ENCODE results near the gene C10orf95. TPM values are rescaled to one million over a fixed set of nuclear protein-coding genes. Genes with fewer than 3 reads are reported as not detected.

The C10orf95 gene
- total RNA-seq, 1 experiment from 2014 or later: not detected

DNA sequence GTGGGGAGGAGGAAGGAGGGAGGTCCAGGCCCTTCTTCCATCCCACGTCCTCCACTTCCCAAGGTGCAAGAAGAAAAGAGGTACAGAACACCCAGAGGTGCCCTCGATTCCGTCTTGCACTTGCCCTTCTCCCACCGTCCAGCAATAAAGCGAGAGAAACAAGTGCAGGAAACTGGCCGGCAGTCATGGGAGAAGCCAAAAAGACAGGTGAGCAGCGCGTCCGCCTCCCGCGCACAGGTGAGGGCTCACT lies 1.3 kb downstream of the C10orf95 start:
- in situ Hi-C loops (cut with HindIII; ENCODE audit: low pct_unique_long_range_greater_than_20kb, low sequenced_read_pairs): no loop called here
- DNase-seq (ENCODE audit: low read depth, low spot score): no peak

DNA sequence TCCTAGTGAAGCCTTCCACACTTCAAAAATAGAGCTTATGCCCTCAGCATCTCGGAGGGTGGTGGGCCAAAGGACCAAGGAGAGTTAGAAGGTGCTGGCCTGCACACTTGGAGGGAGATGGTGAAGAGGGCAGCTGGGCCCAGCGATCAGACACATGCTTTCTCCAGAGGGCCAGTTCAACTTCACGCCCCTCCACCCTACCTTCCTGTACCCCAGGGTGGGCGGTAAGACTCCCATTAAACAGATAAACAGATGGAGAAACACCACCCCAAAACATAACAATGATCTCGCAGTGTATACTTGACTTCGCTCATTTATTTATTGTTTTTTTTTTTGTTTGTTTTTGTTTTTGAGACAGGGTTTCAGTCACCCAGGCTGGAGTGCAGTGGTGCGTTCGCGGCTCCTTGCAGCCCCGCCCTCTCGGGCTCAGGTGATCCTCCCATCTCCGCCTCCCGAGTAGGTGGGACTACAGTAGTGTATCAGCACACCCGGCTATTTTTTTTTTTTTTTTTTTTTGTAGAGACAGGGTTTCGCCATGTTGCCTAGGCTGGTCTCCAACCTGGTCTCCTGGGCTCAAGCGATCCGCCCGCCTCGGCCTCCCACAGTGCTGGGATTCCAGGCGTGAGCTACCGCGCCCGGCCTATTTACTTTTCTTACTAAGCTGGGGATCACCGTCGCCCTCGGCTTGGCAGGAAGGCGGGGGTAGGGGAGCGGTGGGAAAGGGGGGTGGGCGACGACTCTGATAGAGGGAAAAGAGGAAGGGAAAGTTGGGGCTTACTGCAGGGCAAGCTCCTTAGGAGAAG lies 1.8 kb downstream of the C10orf95 start:
- in situ Hi-C loops (cut with HindIII; ENCODE audit: low pct_unique_long_range_greater_than_20kb, low sequenced_read_pairs): no loop called here
- DNase-seq (ENCODE audit: low read depth, low spot score): peak; percentile 78

DNA sequence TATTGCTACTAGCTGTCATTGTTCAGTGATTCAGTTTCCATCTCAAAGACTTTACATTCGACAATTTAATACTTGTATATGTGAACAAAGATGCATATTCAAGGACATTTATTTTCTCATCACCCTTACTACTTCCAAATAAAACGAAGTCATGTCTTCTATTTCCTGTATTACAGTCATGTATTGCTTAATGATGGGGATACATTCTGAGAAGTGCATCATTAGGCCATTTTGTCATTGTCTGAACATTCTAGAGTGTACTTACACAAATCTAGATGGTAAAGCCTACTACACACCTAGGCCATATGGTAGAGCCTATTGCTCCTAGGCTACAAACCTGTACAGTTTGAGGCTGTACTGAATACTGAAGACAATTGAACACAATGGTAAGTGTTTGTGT lies 6.5 kb downstream of the C10orf95 start:
- no peak for DNase-seq (ENCODE audit: low read depth, low spot score)
- in situ Hi-C loops (cut with HindIII; ENCODE audit: low pct_unique_long_range_greater_than_20kb, low sequenced_read_pairs): no loop called here

DNA sequence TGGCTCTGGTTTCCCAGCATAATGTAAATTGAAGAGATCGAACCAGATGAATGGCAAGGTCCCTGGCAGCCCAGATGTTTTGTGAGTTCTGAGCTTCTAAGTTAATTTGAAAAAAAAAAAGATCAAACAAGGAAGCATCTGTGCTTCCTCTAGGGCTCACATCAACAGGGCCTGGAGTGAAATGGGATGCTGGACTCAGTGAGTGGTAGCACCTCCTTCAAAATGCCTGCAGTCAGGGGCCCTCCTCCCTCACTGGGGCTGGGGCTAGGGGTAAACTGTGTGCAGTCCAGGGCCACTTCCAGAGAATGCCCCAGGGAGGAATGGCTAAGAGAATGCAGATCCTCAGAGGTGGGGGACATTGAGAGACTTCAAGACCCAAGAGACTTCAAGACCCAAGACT lies 13.0 kb downstream of the C10orf95 start:
- in situ Hi-C loops (cut with HindIII; ENCODE audit: low pct_unique_long_range_greater_than_20kb, low sequenced_read_pairs): no loop called here
- no peak for DNase-seq (ENCODE audit: low read depth, low spot score)

DNA sequence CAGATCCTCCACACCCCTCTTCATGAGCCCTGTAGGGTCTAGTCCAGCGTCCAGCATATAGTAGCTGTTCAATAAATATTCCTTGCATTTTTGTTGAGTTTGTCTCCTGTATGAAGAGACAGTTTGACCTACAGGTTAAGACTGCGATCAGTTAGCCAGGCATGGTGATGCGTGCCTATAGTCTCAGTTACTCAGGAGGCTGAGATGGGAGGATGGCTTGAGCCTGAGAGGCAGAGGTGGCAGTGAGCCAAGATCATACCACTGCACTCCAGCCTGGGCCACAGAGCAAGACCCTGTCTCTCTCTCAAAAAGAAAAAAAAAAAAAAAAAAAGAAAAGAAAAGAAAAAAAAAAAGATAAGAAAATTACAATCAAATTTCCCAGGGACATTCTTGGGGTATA lies 13.8 kb downstream of the C10orf95 start:
- no peak for DNase-seq (ENCODE audit: low read depth, low spot score)
- in situ Hi-C loops (cut with HindIII; ENCODE audit: low pct_unique_long_range_greater_than_20kb, low sequenced_read_pairs): no loop called here

DNA sequence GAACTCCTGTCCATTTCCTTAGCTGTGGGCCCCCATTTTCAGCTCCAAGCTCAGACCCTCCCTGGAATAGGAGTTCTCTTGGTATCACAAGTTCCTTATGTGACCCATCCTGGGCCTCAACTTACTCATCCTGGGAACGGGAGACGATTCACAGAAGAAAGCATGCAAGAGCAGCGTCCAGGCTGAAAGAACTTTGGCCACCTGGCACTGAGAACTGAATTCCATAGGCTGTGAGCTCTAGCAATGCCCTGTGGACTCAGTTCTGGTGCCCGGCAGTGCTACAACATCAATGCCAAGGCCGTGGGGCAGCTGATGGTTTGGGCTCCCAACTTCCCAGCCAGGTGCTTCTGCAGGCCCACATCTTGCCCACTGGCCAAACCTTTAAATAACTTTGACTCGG lies 15.0 kb downstream of the C10orf95 start:
- DNase-seq (ENCODE audit: low read depth, low spot score): no peak
- in situ Hi-C loops (cut with HindIII; ENCODE audit: low pct_unique_long_range_greater_than_20kb, low sequenced_read_pairs): no loop called here

DNA sequence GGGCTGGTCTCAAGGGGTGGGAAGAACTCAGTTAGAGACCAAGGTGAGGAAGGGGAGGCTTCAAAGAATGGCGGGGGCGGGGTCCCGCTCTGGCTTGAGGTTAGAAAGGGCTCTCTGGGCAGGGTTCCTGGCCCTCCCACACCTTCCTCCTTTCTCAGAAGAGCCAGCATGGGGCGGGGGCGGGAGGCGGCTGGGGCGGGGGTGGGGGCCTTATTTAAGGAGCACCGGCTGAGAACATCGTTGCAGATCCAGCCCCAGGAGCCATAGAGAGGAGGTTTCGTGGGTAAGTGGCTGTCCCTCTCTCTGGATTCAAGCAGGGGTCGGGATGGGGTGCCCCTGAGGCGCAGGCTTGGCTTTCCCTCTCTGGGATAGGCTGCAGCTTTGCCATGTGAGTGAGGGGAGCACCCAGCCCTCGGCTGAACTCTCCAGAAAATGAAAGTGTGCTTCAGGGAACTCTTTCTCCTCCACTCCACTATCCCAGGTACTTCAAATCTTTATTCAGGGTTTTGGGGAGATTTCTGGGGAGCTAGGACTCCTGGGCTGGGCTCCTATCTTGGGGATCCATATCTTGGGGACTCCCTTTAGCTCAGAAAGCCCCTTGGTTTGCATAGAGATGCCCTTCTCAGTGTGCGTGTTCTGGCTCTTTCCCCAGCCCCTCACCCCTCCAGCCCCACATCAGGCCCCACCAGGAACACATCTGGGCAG lies 15.7 kb downstream of the C10orf95 start:
- DNase-seq (ENCODE audit: low read depth, low spot score): no peak
- in situ Hi-C loops (cut with HindIII; ENCODE audit: low pct_unique_long_range_greater_than_20kb, low sequenced_read_pairs): no loop called here

DNA sequence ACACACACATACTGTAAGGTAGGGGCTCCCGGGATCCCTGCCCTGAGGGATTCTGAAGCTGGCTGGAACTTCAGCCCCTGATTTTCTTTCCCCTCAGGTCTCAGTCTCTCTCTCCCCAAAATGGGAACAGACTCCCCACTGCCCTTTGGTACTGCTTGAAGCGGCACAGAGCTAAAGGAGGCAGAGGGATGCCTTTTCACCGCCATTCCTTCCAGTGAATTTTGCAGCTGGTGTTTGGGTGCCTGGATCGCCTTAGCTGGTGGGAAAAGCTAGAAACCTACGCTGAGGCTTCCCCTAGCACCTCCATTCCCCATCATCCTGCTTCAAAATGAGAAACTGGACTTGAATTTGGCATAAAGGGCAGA lies 16.2 kb downstream of the C10orf95 start:
- DNase-seq (ENCODE audit: low read depth, low spot score): no peak
- in situ Hi-C loops (cut with HindIII; ENCODE audit: low pct_unique_long_range_greater_than_20kb, low sequenced_read_pairs): no loop called here

DNA sequence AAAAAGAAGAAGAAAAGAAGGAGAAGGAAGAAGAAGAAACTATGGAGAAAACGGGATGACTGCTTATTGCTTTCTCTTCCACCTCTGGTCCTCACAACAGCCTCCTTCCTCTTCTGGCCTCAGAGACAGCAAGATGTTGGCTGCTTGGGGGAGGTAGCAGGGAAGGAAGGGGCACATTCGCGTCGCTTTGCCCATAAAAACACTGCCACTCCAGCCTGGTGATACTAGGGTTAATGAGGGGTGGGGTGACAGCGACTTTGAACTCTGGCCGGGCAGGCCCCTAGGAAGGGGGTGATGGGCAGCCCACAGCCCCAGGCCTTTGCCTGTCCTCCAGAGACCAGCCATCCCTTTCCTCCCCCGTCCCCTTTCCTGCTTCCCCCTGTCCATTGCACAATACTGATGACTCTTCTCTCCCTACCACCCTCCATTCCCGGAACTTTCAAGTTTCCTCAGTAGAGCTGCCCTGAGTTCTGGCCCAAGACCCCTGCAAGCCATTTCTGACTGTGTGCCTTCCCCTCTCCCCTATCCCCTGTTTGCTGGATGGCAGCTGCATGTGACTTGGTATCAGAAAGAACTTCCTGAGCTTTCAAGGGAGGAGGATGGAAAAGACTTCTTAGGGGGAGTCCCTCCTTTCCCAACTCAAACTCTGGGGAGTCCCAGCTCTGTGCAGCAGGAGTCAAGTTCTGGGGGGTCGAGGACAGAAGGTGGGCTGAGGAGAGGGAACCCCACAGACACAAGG lies 16.8 kb downstream of the C10orf95 start:
- in situ Hi-C loops (cut with HindIII; ENCODE audit: low pct_unique_long_range_greater_than_20kb, low sequenced_read_pairs): no loop called here
- no peak for DNase-seq (ENCODE audit: low read depth, low spot score)

DNA sequence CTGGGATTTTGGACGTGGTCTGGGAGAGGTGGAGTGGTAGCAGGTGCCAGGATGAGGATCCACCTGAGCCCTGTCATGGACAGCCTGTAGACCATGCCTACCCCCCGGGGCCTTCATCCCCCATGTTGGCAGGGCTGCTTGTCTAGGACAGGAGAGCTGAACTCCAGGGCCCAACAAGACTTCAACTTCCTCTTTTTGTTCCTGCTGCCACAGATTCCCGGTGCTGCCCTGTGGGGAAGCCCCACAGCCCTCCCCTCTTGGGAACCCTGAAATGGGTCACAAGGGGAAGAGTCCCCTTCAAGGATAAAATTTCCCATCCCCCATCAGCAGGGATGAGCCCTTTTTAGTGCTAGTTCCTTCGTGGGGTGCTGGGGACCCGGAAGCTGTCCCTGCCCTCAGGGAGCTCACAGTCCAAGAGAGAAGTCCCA lies 17.7 kb downstream of the C10orf95 start:
- DNase-seq (ENCODE audit: low read depth, low spot score): no peak
- in situ Hi-C loops (cut with HindIII; ENCODE audit: low pct_unique_long_range_greater_than_20kb, low sequenced_read_pairs): no loop called here

DNA sequence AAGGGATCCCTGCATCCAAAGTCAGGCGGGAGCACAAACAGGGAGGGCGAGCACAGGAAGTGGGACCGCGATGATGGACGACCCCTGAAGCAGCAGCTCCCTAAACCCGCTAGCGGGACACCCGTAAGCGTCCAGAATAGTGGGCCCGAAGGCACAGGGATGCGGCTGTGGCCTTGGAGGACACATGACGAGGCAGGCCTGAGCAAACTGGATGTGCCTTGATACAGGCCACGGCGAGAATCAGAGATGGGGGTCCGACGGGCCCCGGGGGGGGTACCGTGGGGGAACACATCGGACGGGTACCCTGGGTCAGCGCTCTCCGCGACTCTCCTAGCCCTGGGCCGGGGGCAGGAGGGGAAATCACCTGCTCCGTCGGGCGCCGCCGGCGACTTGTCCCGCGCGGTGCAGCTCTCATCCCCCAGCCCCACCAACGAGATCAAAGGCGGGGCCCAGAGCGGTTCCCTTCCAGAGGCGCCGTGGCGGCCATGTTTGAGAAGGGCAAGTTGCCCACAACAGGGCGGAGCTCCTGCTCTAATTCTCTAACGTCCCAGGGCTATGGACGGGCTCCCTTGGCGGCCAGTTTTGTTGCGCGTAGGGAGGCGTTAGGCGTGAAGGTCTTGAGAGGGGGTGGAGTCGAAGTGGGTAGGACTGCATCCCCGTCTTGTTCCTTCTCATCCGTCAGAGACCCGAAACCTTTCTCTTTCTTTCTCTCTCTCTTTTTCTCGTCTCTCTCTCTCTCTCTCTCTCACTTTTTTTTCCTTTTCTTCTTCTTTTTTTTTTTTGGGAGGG lies 19.0 kb downstream of the C10orf95 start, which contains the start of gene CUEDC2:
TSS of gene CUEDC2 (minus strand) at position 413 of the 789 bp plus-strand sequence. CDS start 7,386 bp downstream, outside the sequence.
- in situ Hi-C loops (cut with HindIII; ENCODE audit: low pct_unique_long_range_greater_than_20kb, low sequenced_read_pairs): no loop called here
- DNase-seq (ENCODE audit: low read depth, low spot score): peak; percentile 96

DNA sequence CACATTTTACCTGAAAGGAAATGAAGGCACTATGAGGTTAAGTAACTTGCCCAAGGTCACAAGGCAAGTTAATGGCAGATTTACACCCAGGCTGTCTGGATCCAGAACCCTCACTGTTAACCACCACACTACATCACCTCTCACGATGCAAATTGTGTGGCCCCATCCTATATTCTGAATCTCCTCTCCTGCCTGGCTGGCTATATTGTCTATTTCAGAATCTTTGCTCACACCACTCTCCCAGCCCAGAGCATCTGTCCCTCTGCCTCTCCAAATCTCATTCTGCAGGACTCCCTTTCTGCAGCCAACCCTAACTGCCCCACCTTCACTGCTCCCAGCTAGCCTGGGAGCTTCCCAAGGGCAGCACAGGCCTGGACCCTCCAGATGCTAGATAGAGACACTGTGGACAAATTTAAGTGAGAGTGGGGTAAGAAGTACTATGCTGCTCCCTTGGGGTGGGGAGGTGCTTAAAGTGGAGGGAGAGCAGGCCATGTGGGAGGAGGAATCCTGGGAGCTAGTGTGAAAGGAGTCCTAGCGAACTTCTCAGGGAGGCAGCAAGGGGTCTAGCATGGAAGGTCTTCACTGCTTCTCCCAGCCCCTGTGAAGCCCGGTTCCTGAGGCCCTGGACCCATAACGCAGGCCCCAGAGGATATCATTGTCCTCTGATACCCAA lies 19.8 kb downstream of the C10orf95 start:
- peak; percentile 29 for DNase-seq (ENCODE audit: low read depth, low spot score)
- in situ Hi-C loops (cut with HindIII; ENCODE audit: low pct_unique_long_range_greater_than_20kb, low sequenced_read_pairs): no loop called here

DNA sequence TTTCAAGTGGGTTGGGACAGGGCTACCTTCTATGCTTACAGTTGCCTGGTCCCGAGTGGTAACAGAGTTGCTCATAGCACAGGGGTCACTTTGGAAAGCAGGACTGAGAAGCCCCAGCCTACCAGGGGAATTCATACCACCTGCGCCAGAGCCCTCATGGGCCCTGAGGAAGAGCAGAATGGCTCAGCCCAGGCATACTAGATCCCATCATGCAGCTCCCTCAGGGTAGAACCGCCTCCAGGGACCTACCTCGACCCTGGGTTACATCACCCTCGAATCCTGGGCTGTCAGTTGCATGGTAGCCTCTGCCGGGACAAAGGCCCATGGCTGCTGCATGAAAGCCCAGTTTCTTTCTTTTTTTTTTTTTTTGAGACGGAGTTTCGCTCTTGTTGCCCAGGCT lies 21.9 kb downstream of the C10orf95 start:
- in situ Hi-C loops (cut with HindIII; ENCODE audit: low pct_unique_long_range_greater_than_20kb, low sequenced_read_pairs): no loop called here
- no peak for DNase-seq (ENCODE audit: low read depth, low spot score)

DNA sequence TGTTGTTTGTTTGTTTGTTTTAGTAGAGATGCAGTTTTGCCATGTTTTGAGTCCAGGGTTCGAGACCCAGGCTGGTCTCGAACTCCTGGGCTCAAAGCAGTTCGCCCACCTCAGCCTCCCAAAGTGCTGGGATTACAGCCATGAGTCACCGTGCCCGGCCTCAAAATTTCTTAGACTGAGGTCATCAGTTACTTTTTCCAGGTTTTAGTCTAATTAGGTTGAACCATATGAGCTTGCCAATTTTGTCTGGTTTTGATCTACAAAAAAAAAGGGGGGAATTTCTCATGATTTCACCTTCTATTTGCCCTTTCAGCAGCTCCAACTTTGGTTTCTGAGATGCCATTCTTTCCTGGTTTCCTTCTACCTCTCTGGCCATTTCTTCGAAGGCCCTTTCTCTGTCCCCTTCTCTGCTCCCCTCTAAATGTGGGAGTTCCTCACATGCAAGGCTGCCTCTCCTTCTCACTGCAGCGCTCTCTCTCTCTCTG lies 24.5 kb downstream of the C10orf95 start:
- in situ Hi-C loops (cut with HindIII; ENCODE audit: low pct_unique_long_range_greater_than_20kb, low sequenced_read_pairs): no loop called here
- no peak for DNase-seq (ENCODE audit: low read depth, low spot score)

DNA sequence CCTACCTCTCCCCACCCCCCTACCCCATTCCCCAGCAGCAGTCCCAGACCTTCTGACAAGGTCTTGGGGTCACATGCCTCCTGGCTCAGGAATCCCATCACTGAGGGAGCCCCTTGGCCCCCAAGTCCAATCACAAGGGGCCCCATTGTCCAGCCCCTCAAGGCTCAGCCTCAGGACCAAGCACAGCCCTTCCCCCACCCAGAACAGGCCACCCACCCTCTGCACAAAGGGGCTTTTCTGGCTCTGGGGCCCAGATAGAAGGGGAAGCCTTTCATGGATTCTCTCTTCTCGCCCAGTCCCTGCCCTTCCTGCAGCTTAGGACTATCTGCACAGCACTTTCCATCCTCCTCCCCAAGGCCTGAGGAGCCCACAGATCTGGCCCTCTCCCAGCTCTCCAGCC lies 25.9 kb downstream of the C10orf95 start:
- DNase-seq (ENCODE audit: low read depth, low spot score): no peak
- in situ Hi-C loops (cut with HindIII; ENCODE audit: low pct_unique_long_range_greater_than_20kb, low sequenced_read_pairs): no loop called here

DNA sequence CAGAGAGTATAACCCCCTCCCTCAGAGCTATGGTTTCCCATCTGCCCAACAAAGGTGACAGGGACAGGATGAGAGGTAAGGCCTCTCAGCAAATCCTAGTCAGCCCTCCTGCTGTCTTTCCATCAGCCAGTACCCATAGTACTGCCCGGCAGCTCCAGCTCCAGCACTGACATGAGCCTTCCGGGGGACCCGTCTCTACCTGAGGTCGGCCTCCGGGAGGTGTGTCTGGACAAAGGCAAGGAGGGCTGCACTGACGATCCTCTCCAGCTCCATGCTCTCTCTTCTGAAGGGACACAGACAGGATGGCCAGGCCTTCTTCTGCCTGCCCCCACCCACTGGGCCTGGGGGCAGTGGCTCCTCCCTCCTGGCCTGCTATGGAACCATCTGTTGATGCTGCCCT lies 26.4 kb downstream of the C10orf95 start:
- in situ Hi-C loops (cut with HindIII; ENCODE audit: low pct_unique_long_range_greater_than_20kb, low sequenced_read_pairs): no loop called here
- no peak for DNase-seq (ENCODE audit: low read depth, low spot score)

DNA sequence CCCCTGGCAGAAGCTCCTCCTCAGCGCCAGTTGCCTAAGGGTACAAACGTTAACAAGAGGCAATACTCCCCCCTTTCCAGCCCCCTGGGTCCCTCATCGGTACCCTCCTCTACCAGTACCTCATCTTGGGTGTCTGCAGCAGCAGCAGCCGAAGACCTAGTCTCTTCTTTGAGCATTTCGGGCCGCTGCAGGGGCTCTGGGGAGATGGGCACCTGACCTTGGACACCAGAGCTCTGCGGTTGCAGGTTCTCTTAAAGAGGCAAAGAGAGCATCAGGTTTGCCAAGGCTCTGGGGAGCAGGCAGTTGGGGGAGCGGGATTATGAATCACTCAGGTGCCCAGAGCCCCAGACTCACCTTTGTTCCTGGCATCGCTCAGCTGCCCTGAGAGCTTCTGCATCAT lies 27.2 kb downstream of the C10orf95 start:
- in situ Hi-C loops (cut with HindIII; ENCODE audit: low pct_unique_long_range_greater_than_20kb, low sequenced_read_pairs): no loop called here
- no peak for DNase-seq (ENCODE audit: low read depth, low spot score)

Data from SK-MEL-5 (cell line).